NAMALWA (cell line): ENCODE results near the gene B2M.
"Not testable (repeated sequence)": the region's sequence is repeated elsewhere in the genome, so short reads cannot be mapped to it uniquely, and the experiment has no call there.

Experiments used
- DNase-seq: peaks from one replicate; pipeline ENCODE4 v3.0.0-alpha.2; 2015; ENCODE audit warnings: low spot score

The B2M gene

DNA sequence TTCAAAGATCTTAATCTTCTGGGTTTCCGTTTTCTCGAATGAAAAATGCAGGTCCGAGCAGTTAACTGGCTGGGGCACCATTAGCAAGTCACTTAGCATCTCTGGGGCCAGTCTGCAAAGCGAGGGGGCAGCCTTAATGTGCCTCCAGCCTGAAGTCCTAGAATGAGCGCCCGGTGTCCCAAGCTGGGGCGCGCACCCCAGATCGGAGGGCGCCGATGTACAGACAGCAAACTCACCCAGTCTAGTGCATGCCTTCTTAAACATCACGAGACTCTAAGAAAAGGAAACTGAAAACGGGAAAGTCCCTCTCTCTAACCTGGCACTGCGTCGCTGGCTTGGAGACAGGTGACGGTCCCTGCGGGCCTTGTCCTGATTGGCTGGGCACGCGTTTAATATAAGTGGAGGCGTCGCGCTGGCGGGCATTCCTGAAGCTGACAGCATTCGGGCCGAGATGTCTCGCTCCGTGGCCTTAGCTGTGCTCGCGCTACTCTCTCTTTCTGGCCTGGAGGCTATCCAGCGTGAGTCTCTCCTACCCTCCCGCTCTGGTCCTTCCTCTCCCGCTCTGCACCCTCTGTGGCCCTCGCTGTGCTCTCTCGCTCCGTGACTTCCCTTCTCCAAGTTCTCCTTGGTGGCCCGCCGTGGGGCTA is at the start of gene B2M, which contains the start of gene PATL2:
Gene B2M, plus strand, starts transcription at position 422 of the 647 bp plus-strand sequence. Its CDS starts 30 bp downstream, at position 452.
Gene PATL2, minus strand, starts transcription at position 228 of the 647 bp plus-strand sequence. CDS start 34,833 bp downstream, outside the sequence.
- peak; percentile 99 for DNase-seq

GRCh38 chr15:44661576-44661975 is 49.7 kb upstream of the B2M start:
- no peak for DNase-seq

DNA sequence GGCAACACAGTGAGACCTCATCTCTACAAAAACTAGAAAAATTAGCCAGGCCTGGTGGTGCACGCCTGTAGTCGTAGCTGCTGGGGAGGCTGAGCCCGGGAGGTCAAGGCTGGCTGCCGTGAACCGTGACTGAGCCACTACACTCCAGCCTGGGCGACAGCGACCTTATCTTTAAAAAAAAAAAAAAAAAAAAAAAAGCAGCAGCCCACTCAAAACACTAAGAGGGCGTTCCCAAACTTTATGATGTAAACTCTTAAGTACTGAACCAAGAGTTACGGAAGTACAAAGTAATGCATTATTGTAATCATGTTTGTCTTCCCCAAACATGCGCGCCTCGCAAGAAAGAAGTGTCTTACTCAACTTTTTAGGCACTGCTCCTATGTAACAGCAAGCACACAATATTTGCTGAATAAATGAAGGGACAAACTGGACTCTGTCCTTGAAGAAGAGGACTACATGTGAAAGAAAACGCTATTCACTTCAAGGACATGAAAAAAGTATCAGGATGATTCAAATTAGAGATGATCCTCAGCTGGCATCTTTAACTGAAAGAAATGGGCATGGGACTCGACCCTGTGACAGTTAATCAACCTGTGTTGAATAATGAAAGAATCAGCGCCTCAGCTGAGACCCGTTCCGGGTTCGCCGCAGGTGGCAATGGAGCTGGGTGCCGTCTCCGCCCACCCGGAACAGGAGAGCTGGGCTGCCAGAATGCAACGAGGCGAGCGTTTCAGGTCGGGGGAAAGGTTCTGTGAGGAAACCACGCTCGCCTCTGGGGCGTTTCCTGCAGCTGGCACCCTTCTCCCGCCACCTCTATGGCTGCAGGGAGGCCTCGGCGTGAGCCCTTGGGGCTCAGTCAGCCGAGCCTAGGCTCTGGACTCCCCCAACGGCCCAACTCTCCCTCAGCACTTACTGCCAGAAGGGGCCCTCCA is 48.6 kb upstream of the B2M start:
- peak; percentile 95 for DNase-seq

- peak; percentile 99 for DNase-seq
Measured at GRCh38 chr15:44663410-44664308, 47.7 kb upstream of the B2M start, which contains the start of gene SPG11. TSS of gene SPG11 (minus strand) at chr15:44663662. CDS start at chr15:44663647, 15 bp downstream.

DNA sequence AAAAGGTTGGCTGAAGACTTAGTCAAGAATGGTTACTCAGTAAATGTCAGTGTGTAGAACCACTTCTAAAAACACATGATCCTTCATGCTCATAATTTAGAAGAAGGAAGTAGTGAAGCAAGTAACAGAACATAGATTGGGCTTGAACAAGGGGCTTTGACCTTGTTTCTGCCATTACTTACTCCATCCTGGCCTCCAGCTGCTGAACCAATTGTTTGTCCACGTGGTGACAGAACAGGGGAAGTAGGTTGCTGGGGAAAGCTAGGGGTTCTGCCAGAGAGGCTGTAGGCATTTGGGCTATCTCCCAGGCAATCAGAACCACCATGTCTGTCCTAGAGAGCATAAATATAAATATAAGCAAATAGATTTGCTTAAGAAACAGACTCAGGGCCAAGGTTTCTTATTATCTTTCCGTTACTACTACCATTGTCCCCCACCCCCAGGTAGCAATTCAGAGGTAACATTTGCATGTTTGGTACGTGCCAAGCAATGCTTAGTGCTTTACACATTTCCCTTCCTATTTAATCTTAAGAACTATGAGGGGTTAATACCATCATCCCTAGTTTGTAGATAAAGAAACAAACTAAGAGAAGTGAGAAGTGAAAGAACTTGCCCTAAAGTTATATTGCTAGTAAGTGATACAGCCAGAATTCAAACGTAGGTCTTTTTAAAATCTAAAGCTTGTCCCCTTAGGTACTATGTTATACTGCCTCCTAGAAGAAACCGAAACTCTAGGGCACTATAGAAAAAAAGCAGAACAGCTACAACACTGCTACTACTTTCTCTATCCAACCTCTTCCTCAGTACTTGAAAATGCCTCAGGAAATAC is 44.9 kb upstream of the B2M start:
- DNase-seq, result peak; percentile 54

DNA sequence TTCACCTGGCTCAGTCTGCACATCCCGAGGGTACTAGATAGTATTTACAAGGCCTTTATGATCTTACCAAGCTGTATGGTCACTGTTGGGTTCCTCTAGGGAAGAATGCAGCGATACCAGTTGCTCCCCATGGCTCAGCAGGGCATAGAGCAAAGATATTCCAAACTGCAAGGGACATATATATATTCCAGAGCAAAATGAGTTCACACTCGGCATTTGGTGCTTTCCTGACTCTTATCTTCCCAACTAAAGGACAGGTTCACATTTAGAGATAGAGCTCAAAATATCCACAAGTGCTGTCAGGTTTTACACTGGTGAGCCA is 44.3 kb upstream of the B2M start:
- no peak for DNase-seq

DNA sequence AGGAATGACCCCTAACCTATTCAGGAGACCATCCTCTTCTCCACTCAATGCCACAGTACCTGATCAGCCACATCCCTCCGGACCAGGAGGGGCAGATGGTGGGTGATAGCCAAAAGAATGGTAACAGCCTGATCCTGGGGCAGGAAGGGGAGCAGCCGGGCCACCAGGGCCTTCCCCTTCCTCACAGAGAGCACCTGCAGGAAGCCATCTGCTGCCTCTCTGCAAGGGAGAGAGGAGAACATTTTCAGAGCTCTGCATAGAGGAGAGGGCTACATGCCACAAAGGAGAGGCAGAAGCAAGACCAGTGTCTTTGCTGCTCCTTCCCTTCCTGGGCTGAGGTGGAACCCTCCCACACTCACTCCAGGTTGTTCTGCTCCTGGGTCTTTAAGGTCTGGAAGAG is 42.4 kb upstream of the B2M start:
- DNase-seq, result peak; percentile 21

DNA sequence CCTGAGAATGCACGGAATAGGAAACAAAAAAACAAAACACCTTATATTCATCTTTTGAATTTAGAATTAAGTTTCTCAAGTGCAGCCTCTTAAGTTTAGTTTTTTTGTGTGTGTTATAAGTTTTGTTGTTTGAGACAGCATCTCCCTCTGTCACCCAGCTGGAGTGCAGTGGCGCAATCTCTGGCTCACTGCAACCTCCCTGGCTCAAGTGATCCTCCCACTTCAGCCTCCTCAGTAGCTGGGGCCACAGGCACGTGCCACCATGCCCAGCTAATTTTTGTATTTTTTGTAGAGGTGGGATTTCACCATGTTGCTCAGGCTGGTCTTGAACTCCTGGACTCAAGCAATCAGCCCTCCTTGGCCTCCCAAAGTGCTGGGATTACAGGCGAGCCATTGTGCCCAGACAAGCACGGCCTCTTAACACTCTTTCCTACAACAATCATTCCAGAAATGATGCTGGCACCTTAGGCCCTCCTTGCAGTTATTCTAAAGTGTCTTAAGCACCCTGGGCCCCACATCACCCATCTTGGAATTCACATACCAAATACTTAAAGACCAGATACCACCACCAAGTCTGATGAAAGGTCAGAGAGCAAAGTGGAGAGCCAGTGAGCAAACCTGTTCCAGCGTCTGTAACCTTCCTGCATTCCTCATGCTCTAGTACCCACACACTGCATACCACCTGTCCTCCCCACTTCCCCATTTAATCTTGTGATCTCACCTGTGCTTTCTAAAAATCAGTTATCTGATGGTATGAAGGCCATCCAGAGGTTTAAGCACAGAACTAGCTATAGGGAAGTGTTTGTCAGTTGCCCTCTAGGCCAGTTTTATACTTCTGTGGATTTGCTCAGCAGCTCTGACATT is 41.0 kb upstream of the B2M start:
- no peak for DNase-seq

DNA sequence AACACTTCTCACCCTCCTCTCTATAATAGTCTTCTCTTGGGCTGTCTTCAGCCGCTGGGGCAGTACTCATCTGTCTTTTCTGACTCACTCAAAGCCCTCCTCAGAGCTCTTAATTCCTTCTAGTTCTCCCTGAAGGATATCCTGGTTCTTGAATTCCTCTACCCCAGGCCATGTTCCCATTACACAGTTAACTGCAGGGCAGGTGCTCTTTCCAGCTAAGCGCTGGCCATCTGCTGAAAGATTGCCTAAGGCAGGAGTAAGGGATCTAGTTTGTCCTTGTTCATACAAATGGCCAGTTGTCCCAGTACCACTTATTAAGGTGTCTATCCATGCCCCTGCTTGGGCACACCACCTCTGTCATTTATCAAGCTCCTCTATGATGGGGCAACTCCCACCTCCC is 37.7 kb upstream of the B2M start:
- no peak for DNase-seq

DNA sequence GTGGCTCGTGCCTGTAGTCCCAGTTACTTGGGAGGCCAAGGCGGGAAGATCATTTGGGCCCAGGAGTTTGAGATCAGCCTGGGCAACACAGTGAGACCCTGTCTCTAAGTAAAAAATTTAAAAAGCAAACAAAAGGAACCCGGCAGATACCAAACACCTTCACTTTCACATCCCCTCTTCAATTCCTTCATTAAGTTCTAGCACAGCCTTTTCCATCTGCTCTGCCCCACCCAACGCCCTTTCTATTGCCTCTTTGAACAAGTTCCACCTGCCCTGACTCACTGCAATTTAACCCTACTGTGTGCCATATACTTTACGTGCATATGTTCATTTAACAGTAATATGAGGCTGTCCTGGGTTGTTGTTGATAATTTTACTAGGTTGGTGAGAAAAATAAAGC is 35.4 kb upstream of the B2M start:
- no peak for DNase-seq

GRCh38 chr15:44676676-44677075 is 34.6 kb upstream of the B2M start:
- no peak for DNase-seq

- no peak for DNase-seq
Measured at GRCh38 chr15:44682211-44682610, 29.1 kb upstream of the B2M start.

DNA sequence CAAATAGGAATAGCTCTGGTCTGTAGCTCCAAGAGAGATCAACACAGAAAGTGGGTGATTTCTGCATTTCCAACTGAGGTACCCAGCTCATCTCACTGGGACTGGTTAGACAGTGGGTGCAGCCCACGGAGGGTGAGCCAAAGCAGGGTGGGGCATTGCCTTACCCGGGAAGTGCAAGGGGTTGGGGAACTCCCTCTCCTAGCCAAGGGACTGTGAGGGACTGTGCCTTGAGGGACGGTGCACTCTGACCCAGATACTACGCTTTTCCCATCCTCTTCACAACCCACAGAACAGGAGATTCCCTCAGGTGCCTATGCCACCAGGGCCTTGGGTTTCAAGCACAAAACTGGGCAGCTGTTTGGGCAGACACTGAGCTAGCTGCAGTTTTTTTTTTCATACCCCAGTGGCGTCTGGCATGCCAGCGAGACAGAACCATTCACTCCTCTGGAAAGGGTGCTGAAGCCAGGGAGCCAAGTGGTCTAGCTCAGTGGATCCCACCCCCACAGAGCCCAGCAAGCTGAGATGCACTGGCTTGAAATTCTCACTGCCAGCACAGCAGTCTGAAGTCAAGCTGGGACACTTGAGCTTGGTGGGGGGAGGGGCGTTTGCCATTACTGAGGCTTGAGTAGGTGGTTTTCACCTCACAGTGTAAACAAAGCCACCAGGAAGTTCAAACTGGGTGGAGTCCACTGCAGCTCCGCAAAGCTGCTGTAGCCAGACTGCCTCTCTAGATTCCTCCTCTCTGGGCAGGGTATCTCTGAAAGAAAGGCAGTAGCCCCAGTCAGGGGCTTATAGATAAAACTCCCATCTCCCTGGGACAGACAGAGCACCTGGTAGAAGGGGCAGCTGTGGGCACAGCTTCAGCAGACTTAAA is 28.3 kb upstream of the B2M start:
- not testable (repeated sequence) for DNase-seq

GRCh38 chr15:44689318-44689717 is 22.0 kb upstream of the B2M start:
- not testable (repeated sequence) for DNase-seq

DNA sequence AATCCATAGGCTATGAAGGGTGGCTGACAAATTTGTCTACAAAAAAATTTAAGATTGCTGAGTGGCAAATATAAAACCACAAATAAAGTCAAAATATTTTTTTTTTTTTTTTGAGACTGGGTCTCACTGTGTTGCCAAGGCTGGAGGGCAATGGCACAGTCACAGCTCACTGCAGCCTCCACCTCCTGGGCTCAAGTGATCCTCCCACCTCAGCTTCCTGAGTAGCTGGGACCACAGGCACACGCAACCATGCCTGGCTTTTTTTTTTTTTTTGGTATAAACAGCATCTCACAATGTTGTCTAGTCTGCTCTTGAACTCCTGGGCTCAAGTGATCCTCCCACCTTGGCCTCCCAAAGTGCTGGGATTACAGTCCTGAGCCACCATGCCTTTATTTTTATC is 21.1 kb upstream of the B2M start:
- DNase-seq, result not testable (repeated sequence)

DNA sequence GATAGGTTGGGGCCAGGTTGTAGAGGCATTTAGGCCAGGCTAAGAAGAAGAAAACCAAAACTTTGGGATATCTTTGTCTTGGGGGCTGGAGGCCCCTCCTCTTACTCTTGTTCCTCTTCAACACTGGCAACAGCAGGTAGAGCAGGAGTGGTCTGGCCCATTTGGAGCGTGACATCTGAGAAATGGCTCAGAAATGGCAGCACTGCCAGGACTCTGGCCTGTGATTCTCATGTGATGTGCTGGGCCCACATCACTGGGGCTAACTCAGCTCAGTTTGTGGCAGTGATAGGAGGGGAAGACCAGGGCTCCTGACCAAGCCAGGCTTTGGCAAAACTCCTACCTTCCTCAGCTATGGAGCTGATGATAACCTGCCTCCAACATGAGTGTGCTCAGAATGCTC is 18.7 kb upstream of the B2M start:
- no peak for DNase-seq

GRCh38 chr15:44694416-44694815 is 16.9 kb upstream of the B2M start:
- no peak for DNase-seq

GRCh38 chr15:44695294-44695693 is 16.0 kb upstream of the B2M start:
- DNase-seq, result no peak

GRCh38 chr15:44697014-44697413 is 14.3 kb upstream of the B2M start:
- no peak for DNase-seq
